Subcutaneous abdominal adipose tissue (tissue), 5 donors: ENCODE measurements around the gene CTIF.
A peak's percentile ranks its signal among the peaks of the same experiment; 100 is the strongest.

ENCODE experiments used
- H3K27ac ChIP-seq: one replicate; pipeline ENCODE4 v1.7.0; 2013; ENCODE audit warnings: low read depth, mild to moderate bottlenecking, inconsistent platforms, low read length, moderate library complexity
- H3K27me3 ChIP-seq, 5 donors: one replicate each; pipeline ENCODE4 v1.7.0; 2013; ENCODE audit warnings: low read length in 5 of 5, inconsistent platforms in 1 of 5; ENCODE audit not compliant: control insufficient read depth in 5 of 5, insufficient read depth in 4 of 5
- H3K36me3 ChIP-seq, 5 donors: one replicate each; pipeline ENCODE4 v1.7.0; 2013; ENCODE audit warnings: low read length in 5 of 5; ENCODE audit not compliant: control insufficient read depth in 5 of 5, insufficient read depth in 5 of 5
- H3K4me1 ChIP-seq, 5 donors: one replicate each; pipeline ENCODE4 v1.7.0; 2013; ENCODE audit warnings: low read length in 5 of 5, mild to moderate bottlenecking in 3 of 5, moderate library complexity in 1 of 5; ENCODE audit not compliant: control insufficient read depth in 5 of 5, insufficient read depth in 5 of 5
- H3K4me3 ChIP-seq, 5 donors: one replicate each; pipeline ENCODE4 v1.7.0; 2013; ENCODE audit warnings: low read length in 5 of 5, low read depth in 1 of 5
- H3K9ac ChIP-seq, 5 donors: one replicate each; pipeline ENCODE4 v1.7.0; 2013; ENCODE audit warnings: low read length in 5 of 5, mild to moderate bottlenecking in 4 of 5, moderate library complexity in 3 of 5
- H3K9me3 ChIP-seq, 5 donors: one replicate each; pipeline ENCODE4 v1.7.0; 2013; ENCODE audit warnings: low read length in 5 of 5; ENCODE audit not compliant: control insufficient read depth in 5 of 5
- donor health status: healthy.
- donor health status: healthy.
- donor health status: healthy.
- donor health status: healthy.
- donor health status: healthy.

CTIF gene

DNA sequence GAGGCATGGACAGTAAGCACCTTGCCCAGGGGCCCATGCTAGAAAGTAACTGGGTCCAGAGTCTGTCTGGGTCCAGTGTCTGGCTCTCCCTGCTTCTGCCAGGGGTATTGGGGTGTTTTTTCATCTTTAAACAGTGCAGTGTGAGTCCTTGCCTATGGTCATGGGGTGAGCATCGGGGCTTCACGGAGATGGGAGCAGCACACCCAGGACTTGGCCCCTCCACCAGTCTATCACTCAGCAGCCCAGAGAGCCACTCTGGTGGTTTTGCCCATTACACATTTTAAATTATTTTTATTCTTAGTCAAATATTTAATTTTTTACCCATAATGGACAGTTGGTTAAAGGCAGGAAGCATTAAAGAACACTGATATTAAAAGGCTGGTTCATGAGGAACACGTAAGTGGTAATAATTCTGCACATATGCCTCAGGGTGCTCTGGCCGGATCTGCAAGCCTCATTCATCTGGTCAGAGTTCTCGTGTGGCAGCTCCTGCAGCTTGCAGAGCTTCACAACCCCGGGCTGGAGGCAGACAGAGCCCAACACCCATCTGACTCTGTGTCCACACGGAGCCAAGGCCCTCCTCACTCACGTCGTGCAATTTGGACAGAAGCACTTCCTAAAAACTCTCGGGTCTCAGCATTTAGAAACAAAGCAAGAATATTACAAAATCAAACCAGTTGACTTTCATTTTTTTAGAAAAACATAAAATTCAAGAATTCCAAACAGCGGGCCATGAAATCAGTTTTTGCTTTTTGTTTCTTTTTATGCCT is 204.1 kb downstream of the CTIF start:
- Histone ChIP-seq H3K9me3 (no peaks in the 10 kb centered on the region), H3K9ac (peak overlapping the region in 2 of 5 donors; percentile 3 to 7), H3K36me3 (peaks cover 0 to 4% (median 0%) of the 10 kb centered on the region in 5 donors), H3K27ac (peak overlapping the region; percentile 98), H3K4me1 (peaks cover 3 to 55% (median 44%) of the 10 kb centered on the region in 5 donors), H3K4me3 (no peak overlapping the region), H3K27me3 (no peaks in the 10 kb centered on the region)

- H3K36me3 ChIP-seq, result peaks cover 0 to 4% (median 0%) of the 10 kb centered on the region in 5 donors
- H3K27ac ChIP-seq, result peak overlapping the region; percentile 98
- H3K4me3 ChIP-seq, result no peak overlapping the region
- H3K27me3 ChIP-seq, result no peaks in the 10 kb centered on the region
- H3K4me1 ChIP-seq, result peaks cover 3 to 55% (median 44%) of the 10 kb centered on the region in 5 donors
- peak overlapping the region in 3 of 5 donors; percentile 3 to 79 (median 5) for H3K9ac ChIP-seq
- H3K9me3 ChIP-seq, result no peaks in the 10 kb centered on the region
These were observed 205.1 kb downstream of the CTIF start for GRCh38 chr18:48743886-48744285.

DNA sequence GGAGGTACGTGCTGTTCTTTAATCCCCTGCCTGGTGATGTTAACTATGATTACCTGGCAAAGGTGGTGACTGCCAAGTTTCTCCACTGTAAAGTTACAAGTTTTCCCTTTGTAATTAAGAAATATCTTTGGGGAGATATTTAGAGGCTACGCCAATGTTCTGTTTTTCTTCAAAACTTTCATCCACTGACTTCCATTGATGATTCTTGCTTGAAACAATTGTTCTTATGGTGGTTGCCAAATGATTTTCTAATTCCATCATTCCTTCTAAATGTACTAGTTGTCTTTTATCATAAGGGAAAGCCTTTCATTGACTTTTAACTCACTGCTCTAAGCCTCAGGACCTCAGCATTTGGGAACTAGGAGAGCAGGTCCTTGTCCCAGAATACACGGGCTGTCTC is 206.5 kb downstream of the CTIF start:
- no peak overlapping the region for H3K4me3 ChIP-seq
- peaks cover 2 to 54% (median 41%) of the 10 kb centered on the region in 5 donors for H3K4me1 ChIP-seq
- peak overlapping the region; percentile 98 for H3K27ac ChIP-seq
- peak overlapping the region in 2 of 5 donors; percentile 7 to 21 for H3K9ac ChIP-seq
- H3K27me3 ChIP-seq, result no peaks in the 10 kb centered on the region
- H3K36me3 ChIP-seq, result peaks cover 0 to 4% (median 0%) of the 10 kb centered on the region in 5 donors
- H3K9me3 ChIP-seq, result no peaks in the 10 kb centered on the region

- H3K9me3 ChIP-seq, result no peaks in the 10 kb centered on the region
- H3K4me1 ChIP-seq, result peaks cover 2 to 54% (median 39%) of the 10 kb centered on the region in 5 donors
- H3K27me3 ChIP-seq, result no peaks in the 10 kb centered on the region
- H3K27ac ChIP-seq, result peak overlapping the region; percentile 94
- peak overlapping the region in 3 of 5 donors; percentile 18 to 57 (median 30) for H3K9ac ChIP-seq
- peaks cover 0 to 4% (median 0%) of the 10 kb centered on the region in 5 donors for H3K36me3 ChIP-seq
- H3K4me3 ChIP-seq, result no peak overlapping the region
These were observed 210.9 kb downstream of the CTIF start for GRCh38 chr18:48749768-48750167.

DNA sequence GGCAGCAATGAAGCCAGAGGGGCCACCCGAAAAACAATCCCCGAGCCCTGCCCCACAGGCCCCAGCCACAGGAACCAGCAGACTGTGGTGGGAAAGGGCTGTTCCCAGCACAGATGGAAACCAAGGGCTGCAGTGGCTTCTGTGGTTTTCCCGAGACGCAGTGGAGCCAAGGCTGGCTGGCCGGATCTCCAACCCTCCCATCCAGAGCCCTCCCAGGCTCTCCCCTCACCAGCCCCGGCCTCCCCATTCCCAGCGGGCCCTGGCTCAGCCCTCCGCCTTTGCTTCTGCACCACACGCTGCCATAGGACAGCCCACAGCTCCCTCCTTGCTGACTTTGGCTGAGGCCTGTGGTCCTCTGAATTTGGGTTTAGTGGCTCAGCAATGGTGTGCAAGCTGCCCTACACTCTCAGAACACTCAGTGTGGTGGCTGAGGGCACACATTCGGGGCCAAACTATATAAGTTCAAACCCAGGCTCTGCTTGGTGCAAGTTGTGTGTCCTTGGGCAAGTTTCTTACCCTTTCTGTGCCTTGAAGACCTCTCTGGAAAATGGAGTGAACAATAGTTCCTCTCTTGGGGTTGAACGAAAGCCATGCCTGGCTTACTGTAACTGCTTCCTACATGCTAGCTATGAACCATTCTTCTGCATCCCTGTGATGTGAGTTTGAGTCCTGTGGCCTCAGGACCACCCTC is 211.8 kb downstream of the CTIF start:
- H3K27ac ChIP-seq, result peak overlapping the region; percentile 94
- peaks cover 2 to 56% (median 42%) of the 10 kb centered on the region in 5 donors for H3K4me1 ChIP-seq
- H3K27me3 ChIP-seq, result no peaks in the 10 kb centered on the region
- peak overlapping the region in 3 of 5 donors; percentile 30 to 57 (median 56) for H3K9ac ChIP-seq
- no peak overlapping the region for H3K4me3 ChIP-seq
- H3K36me3 ChIP-seq, result peaks cover 0 to 4% (median 0%) of the 10 kb centered on the region in 5 donors
- H3K9me3 ChIP-seq, result no peaks in the 10 kb centered on the region

DNA sequence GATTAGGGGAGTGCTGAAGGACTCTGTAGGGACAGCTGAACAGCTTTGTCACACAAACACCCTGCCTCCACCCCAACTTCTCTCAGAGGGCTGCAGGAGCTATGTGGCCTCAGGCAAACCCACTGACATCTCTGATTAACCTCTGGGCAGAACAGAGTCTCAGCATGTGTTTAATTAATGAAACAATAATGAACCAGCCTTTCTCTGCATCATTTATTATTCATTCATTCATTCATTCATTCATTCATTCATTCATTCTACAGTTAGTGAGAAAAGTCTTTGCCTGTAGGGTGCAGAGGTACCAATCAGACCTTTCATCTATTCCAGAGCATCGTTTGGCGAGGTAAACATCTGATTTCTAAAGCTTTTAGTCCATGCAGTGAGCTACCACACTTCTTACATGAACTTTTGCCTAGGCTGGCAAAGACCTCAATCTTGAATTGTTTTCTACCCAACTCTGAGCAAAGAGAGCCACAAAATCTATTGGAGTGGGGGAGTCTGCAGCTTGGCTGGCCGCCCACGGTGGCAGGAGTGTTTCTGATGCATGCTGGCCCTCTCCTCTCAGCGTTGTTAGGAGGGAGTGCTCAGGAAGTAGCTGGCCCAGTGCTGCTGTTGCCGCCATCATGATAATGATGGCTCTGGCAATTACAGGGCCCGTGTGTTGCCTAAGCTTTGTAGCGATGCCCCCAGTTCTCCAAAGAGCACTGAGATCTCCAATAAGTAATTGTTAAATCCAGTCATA is 213.1 kb downstream of the CTIF start:
- Histone ChIP-seq H3K36me3 (no peaks in the 10 kb centered on the region), H3K9ac (no peak overlapping the region), H3K4me3 (no peak overlapping the region), H3K9me3 (no peaks in the 10 kb centered on the region), H3K27me3 (no peaks in the 10 kb centered on the region), H3K4me1 (peaks cover 2 to 58% (median 42%) of the 10 kb centered on the region in 5 donors), H3K27ac (peak overlapping the region; percentile 94)

GRCh38 chr18:48752478-48752877 is 213.6 kb downstream of the CTIF start:
- Histone ChIP-seq H3K27ac (peak overlapping the region; percentile 94), H3K9me3 (no peaks in the 10 kb centered on the region), H3K27me3 (no peaks in the 10 kb centered on the region), H3K36me3 (peaks cover 0 to 1% (median 0%) of the 10 kb centered on the region in 5 donors), H3K4me1 (peaks cover 2 to 58% (median 45%) of the 10 kb centered on the region in 5 donors), H3K4me3 (no peak overlapping the region), H3K9ac (no peak overlapping the region)

DNA sequence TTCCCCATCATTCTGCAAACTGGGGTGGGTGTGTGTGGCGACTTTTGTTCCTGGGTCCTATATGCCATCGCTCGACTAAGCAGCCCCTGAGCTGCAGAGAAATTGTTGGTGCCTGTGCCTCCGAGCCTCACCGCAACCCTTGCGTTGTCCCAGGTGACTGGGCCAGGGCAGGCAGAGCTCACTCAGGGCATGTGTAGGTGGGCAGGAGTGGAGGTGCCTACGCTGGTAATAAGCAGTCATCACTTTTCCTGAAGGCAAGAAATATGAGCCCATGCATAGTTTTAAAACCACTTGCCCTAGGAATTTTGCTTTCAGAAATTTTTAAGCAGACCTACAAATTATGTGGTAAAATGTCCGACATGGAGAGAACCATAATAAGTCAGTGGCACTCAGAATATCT is 214.1 kb downstream of the CTIF start:
- H3K9ac ChIP-seq, result no peak overlapping the region
- H3K9me3 ChIP-seq, result no peaks in the 10 kb centered on the region
- peaks cover 0 to 6% (median 4%) of the 10 kb centered on the region in 5 donors for H3K36me3 ChIP-seq
- peaks cover 2 to 61% (median 48%) of the 10 kb centered on the region in 5 donors for H3K4me1 ChIP-seq
- no peak overlapping the region for H3K27ac ChIP-seq
- H3K27me3 ChIP-seq, result no peaks in the 10 kb centered on the region
- no peak overlapping the region for H3K4me3 ChIP-seq

DNA sequence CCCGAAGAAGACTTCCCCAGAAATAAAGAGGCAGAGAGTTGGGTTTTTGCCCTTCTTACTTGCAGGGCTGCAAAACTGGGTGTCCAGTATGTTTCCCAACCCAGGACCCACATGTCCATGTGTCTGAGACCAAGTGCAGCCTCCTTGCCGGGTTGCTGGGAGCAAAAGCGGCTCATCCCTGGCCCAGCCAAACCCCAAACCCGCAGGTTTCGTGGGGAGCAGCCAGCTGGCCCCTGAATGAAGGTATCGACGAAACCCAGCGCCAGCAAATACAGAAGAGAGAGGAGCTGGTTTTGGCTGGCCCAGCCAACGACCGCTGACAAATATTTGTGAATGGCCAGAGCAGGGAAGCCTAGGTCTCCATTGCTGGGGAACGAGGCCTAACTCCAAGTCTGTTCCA is 214.9 kb downstream of the CTIF start:
- Histone ChIP-seq H3K27ac (peak overlapping the region; percentile 40), H3K4me1 (peaks cover 2 to 61% (median 48%) of the 10 kb centered on the region in 5 donors), H3K4me3 (no peak overlapping the region), H3K9ac (no peak overlapping the region), H3K9me3 (no peaks in the 10 kb centered on the region), H3K36me3 (peaks cover 0 to 13% (median 11%) of the 10 kb centered on the region in 5 donors), H3K27me3 (no peaks in the 10 kb centered on the region)
